ENCODE measurements around the gene NECTIN1. TPM values are rescaled to one million over a fixed set of nuclear protein-coding genes. Genes with fewer than 3 reads are reported as not detected.

Gene NECTIN1
- total and polyA plus RNA-seq, 2 of the 13 experiments (the other 11 are each of a cell fraction or from before 2014, with no cell fraction given): 3.9 to 7.3 TPM

DNA sequence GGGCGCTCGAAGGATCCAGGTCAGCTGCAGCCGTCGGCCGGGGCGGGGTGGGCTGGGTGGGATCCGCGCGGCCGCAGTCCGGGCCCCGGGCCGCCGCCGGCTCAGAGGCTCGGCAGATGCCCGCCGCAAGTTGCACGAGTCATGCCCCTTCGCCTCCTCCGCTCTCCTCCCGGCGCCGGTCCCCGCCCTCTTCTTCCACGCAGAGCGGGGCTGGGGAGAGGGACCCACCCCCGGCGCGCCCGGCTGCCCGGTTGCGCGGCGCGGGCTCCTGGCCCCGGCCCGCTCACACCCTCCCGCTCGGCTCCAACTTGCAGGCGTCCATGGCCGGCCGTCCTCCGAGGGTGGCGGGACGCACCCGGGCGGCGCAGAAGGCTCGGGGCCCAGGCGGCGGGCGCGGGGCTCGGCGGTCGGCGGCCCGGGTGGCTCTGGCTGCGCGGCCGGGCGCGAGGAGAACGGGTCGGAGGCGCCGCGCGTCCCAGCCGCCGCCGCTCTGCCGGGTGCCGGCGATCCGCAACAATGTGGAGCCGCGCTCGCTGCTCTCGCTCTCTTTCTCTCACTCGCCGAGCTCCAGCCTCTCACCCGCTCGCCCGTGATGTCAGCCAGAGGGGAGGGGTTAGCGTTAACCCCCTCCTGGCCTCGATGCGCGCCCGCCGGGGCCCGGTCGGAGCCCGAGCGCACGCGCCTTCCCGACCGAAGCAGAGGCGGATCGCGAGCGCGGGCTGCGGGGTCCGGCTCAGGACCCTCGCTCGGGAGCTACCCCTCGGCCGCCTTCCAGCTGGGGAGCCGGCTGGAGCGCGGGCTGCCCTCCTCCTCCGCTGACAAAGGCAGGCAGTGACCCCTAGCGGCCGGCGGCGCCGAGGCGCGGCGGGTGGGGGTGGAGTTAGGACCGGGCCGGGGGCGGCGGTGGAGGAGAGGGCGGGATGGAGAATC lies at the start of gene NECTIN1 (continued):
- TF ChIP-seq, protein P1, sequence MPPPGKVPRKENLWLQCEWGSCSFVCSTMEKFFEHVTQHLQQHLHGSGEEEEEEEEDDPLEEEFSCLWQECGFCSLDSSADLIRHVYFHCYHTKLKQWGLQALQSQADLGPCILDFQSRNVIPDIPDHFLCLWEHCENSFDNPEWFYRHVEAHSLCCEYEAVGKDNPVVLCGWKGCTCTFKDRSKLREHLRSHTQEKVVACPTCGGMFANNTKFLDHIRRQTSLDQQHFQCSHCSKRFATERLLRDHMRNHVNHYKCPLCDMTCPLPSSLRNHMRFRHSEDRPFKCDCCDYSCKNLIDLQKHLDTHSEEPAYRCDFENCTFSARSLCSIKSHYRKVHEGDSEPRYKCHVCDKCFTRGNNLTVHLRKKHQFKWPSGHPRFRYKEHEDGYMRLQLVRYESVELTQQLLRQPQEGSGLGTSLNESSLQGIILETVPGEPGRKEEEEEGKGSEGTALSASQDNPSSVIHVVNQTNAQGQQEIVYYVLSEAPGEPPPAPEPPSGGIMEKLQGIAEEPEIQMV (CRISPR knock-in tag; IDR thresholded peaks at IDR 0.05; ENCODE audit: low read depth): 0 out of 2 replicates have a peak, but pooled peaks have one; percentile 48
- no peak for TF ChIP-seq NFYC (CRISPR knock-in tag; IDR thresholded peaks at IDR 0.05)
- TF ChIP-seq TBL1XR1 (IDR thresholded peaks at IDR 0.05; ENCODE audit: borderline replicate concordance, low read length, partially characterized antibody): no peak
- TF ChIP-seq MEIS2 (CRISPR knock-in tag; IDR thresholded peaks at IDR 0.05): 0 out of 2 replicates have a peak, but pooled peaks have one; percentile 17
- TF ChIP-seq NONO (IDR thresholded peaks at IDR 0.05): no peak
- peak; percentile 85 for TF ChIP-seq NONO (CRISPR knock-in tag; conservative IDR thresholded peaks at IDR 0.05)
- TF ChIP-seq, protein P2, sequence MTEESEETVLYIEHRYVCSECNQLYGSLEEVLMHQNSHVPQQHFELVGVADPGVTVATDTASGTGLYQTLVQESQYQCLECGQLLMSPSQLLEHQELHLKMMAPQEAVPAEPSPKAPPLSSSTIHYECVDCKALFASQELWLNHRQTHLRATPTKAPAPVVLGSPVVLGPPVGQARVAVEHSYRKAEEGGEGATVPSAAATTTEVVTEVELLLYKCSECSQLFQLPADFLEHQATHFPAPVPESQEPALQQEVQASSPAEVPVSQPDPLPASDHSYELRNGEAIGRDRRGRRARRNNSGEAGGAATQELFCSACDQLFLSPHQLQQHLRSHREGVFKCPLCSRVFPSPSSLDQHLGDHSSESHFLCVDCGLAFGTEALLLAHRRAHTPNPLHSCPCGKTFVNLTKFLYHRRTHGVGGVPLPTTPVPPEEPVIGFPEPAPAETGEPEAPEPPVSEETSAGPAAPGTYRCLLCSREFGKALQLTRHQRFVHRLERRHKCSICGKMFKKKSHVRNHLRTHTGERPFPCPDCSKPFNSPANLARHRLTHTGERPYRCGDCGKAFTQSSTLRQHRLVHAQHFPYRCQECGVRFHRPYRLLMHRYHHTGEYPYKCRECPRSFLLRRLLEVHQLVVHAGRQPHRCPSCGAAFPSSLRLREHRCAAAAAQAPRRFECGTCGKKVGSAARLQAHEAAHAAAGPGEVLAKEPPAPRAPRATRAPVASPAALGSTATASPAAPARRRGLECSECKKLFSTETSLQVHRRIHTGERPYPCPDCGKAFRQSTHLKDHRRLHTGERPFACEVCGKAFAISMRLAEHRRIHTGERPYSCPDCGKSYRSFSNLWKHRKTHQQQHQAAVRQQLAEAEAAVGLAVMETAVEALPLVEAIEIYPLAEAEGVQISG (CRISPR knock-in tag; IDR thresholded peaks at IDR 0.05): peak; percentile 59; the same call in 1 of the 2 replicates
- no peak for TF ChIP-seq STAT5B (CRISPR knock-in tag; IDR thresholded peaks at IDR 0.05)
- TF ChIP-seq, protein P3, sequence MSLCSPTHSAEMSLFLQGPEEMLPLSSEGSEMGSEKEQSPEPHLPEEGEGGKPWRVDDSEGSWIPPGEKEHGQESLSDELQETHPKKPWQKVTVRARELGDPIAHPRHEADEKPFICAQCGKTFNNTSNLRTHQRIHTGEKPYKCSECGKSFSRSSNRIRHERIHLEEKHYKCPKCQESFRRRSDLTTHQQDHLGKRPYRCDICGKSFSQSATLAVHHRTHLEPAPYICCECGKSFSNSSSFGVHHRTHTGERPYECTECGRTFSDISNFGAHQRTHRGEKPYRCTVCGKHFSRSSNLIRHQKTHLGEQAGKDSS (CRISPR knock-in tag; IDR thresholded peaks at IDR 0.05; ENCODE audit: borderline replicate concordance, low read depth): peak; percentile 88
- TF ChIP-seq HNRNPH1 (optimal IDR thresholded peaks at IDR 0.05; ENCODE audit: low read depth, low read length): no peak
- 0 out of 2 replicates have a peak, but pooled peaks have one; percentile 57 for TF ChIP-seq ZNF773 (CRISPR knock-in tag; IDR thresholded peaks at IDR 0.05; ENCODE audit: borderline replicate concordance)
- no peak for TF ChIP-seq ZNF10 (CRISPR knock-in tag; IDR thresholded peaks at IDR 0.05; ENCODE audit: borderline replicate concordance, low read depth)
- TF ChIP-seq MTA1 (CRISPR knock-in tag; IDR thresholded peaks at IDR 0.05; ENCODE audit: borderline replicate concordance): peak; percentile 79
- TF ChIP-seq ZNF557 (CRISPR knock-in tag; IDR thresholded peaks at IDR 0.05): no peak
- TF ChIP-seq AHR (CRISPR knock-in tag; IDR thresholded peaks at IDR 0.05): peak; percentile 61; the same call in 1 of the 2 replicates
- 0 out of 2 replicates have a peak, but pooled peaks have one; percentile 74 for TF ChIP-seq ZNF678 (CRISPR knock-in tag; IDR thresholded peaks at IDR 0.05)
- peak; percentile 63 for TF ChIP-seq ZNF441 (CRISPR knock-in tag; IDR thresholded peaks at IDR 0.05; ENCODE audit: borderline replicate concordance)
- TF ChIP-seq, protein P4, sequence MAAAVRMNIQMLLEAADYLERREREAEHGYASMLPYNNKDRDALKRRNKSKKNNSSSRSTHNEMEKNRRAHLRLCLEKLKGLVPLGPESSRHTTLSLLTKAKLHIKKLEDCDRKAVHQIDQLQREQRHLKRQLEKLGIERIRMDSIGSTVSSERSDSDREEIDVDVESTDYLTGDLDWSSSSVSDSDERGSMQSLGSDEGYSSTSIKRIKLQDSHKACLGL (CRISPR knock-in tag; IDR thresholded peaks at IDR 0.05): peak; percentile 70
- TF ChIP-seq KDM5A (IDR thresholded peaks at IDR 0.05; ENCODE audit: borderline replicate concordance, low read length): no peak
- TF ChIP-seq ZIK1 (CRISPR knock-in tag; IDR thresholded peaks at IDR 0.05; ENCODE audit: borderline replicate concordance, low read depth): no peak
- TF ChIP-seq, protein P5, sequence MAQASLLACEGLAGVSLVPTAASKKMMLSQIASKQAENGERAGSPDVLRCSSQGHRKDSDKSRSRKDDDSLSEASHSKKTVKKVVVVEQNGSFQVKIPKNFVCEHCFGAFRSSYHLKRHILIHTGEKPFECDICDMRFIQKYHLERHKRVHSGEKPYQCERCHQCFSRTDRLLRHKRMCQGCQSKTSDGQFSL (CRISPR knock-in tag; IDR thresholded peaks at IDR 0.05): peak; percentile 43; the same call in 1 of the 2 replicates
- no peak for TF ChIP-seq EZH2 (conservative IDR thresholded peaks at IDR 0.05; ENCODE audit: low read depth, low read length)
- TF ChIP-seq MYC (CRISPR knock-in tag; IDR thresholded peaks at IDR 0.05; ENCODE audit: borderline replicate concordance): 0 out of 2 replicates have a peak, but pooled peaks have one; percentile 53

All from HepG2 (cell line).